OCI-LY1 (cell line): Measurements from ENCODE around the gene RNF44.

ENCODE experiments used
- H2AFZ ChIP-seq: fragments of 200-600 bp; sonication (generic), shearing (Covaris generic); 2 replicates; pipeline ENCODE4 v1.6.0; 2014; ENCODE audit warnings: antibody characterized with exemption, mild to moderate bottlenecking, low read length
- H3F3A ChIP-seq: fragments of 200-600 bp; sonication (generic), shearing (Covaris generic); 2 replicates; pipeline ENCODE4 v1.6.0; 2014; ENCODE audit warnings: mild to moderate bottlenecking, antibody characterized with exemption, low read length, moderate library complexity; ENCODE audit not compliant: insufficient read depth
- H3K27ac ChIP-seq: fragments of 200-600 bp; sonication (generic); 2 replicates; pipeline ENCODE4 v1.5.1; 2014; ENCODE audit warnings: low read length, mixed run types, mild to moderate bottlenecking, low read depth; ENCODE audit not compliant: poor library complexity, severe bottlenecking
- H3K27me3 ChIP-seq: fragments of 200-600 bp; sonication (generic); 2 replicates; pipeline ENCODE4 v1.6.0; 2014; ENCODE audit warnings: antibody characterized with exemption, mild to moderate bottlenecking, low read length, moderate library complexity; ENCODE audit not compliant: insufficient read depth
- H3K36me3 ChIP-seq: fragments of 200-600 bp; sonication (generic); 2 replicates; pipeline ENCODE4 v1.6.1; 2014; ENCODE audit warnings: mild to moderate bottlenecking, antibody characterized with exemption, low read length, moderate library complexity, mixed read lengths; ENCODE audit not compliant: insufficient read depth
- H3K4me1 ChIP-seq: fragments of 200-600 bp; sonication (generic); 2 replicates; pipeline ENCODE4 v1.5.1; 2014; ENCODE audit warnings: mild to moderate bottlenecking, low read length, moderate library complexity; ENCODE audit not compliant: insufficient read depth, severe bottlenecking
- H3K4me2 ChIP-seq: fragments of 200-600 bp; sonication (generic), shearing (Covaris generic); 2 replicates; pipeline ENCODE4 v1.6.1; 2014; ENCODE audit warnings: low read length
- H3K4me3 ChIP-seq: fragments of 200-600 bp; sonication (generic); 2 replicates; pipeline ENCODE4 v1.5.1; 2014; ENCODE audit warnings: low read length, low read depth, mild to moderate bottlenecking, mixed read lengths; ENCODE audit not compliant: poor library complexity, severe bottlenecking
- H3K79me2 ChIP-seq: fragments of 200-600 bp; shearing (Covaris generic); 2 replicates; pipeline ENCODE4 v1.6.1; 2016; ENCODE audit warnings: mixed run types, low read length, mixed read lengths; ENCODE audit not compliant: insufficient read depth
- H3K9ac ChIP-seq: fragments of 200-600 bp; sonication (generic), shearing (Covaris generic); 2 replicates; pipeline ENCODE4 v1.6.1; 2014; ENCODE audit warnings: mild to moderate bottlenecking, low read length, mixed read lengths
- H3K9me2 ChIP-seq: fragments of 200-600 bp; sonication (generic), shearing (Covaris generic); 2 replicates; pipeline ENCODE4 v1.6.1; 2014; ENCODE audit warnings: low read depth, mild to moderate bottlenecking, low read length, mixed read lengths
- H3K9me3 ChIP-seq: fragments of 200-600 bp; shearing (Covaris generic); 2 replicates; pipeline ENCODE4 v1.6.1; 2014; ENCODE audit warnings: low read length, mixed read lengths
- H4K20me1 ChIP-seq: fragments of 200-600 bp; sonication (generic), shearing (Covaris generic); 2 replicates; pipeline ENCODE4 v1.6.0; 2016; ENCODE audit warnings: mild to moderate bottlenecking, low read length; ENCODE audit not compliant: insufficient read depth
- EZH2 ChIP-seq: fragments of 200-600 bp; sonication (generic), shearing (Covaris generic); IDR thresholded peaks from 2 replicates; pipeline ENCODE4 v1.8.0; 2017; ENCODE audit warnings: borderline replicate concordance, mixed run types, mild to moderate bottlenecking, antibody characterized with exemption, low read length, moderate library complexity, mixed read lengths
- TF ChIP-seq, protein P1 (sequence below): fragments of 200-600 bp; sonication (generic), shearing (Covaris generic); IDR thresholded peaks from 2 replicates; pipeline ENCODE4 v1.5.1; 2017; ENCODE audit warnings: mild to moderate bottlenecking, antibody characterized with exemption, low read length, moderate library complexity, mixed read lengths

RNF44 gene

GRCh38 chr5:176536902-176537553 is at the start of gene RNF44:
RNF44 (minus strand) TSS chr5:176537402; CDS start chr5:176532472, 4,930 bp downstream.
- Histone ChIP-seq H3K9me2 (no peaks in the 10 kb centered on the region), H3K36me3 (peaks cover 23% of the 10 kb centered on the region; the same call in 1 of the 2 replicates), H3K4me1 (peaks cover 55% of the 10 kb centered on the region), H3K27me3 (no peaks in the 10 kb centered on the region), H4K20me1 (no peaks in the 10 kb centered on the region), H3K9ac (peak within 1 kb of the TSS; percentile 99), H2AFZ (no peak within 1 kb of the TSS), H3F3A (no peaks in the 10 kb centered on the region), H3K4me3 (peak within 1 kb of the TSS; percentile 94), H3K4me2 (peak within 1 kb of the TSS; percentile 95), H3K27ac (peak within 1 kb of the TSS; percentile 96), H3K9me3 (no peaks in the 10 kb centered on the region), H3K79me2 (peaks cover 34% of the 10 kb centered on the region)
- TF ChIP-seq, protein P1, sequence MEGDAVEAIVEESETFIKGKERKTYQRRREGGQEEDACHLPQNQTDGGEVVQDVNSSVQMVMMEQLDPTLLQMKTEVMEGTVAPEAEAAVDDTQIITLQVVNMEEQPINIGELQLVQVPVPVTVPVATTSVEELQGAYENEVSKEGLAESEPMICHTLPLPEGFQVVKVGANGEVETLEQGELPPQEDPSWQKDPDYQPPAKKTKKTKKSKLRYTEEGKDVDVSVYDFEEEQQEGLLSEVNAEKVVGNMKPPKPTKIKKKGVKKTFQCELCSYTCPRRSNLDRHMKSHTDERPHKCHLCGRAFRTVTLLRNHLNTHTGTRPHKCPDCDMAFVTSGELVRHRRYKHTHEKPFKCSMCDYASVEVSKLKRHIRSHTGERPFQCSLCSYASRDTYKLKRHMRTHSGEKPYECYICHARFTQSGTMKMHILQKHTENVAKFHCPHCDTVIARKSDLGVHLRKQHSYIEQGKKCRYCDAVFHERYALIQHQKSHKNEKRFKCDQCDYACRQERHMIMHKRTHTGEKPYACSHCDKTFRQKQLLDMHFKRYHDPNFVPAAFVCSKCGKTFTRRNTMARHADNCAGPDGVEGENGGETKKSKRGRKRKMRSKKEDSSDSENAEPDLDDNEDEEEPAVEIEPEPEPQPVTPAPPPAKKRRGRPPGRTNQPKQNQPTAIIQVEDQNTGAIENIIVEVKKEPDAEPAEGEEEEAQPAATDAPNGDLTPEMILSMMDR = no peak
- TF ChIP-seq EZH2 = no peak

GRCh38 chr5:176583076-176583475 is 45.9 kb upstream of the RNF44 start:
- Histone ChIP-seq H3K4me3 (no peak overlapping the region), H3K4me2 (no peak overlapping the region), H3K4me1 (no peaks in the 10 kb centered on the region), H3K27ac (no peak overlapping the region), H3K27me3 (peaks cover 12% of the 10 kb centered on the region; the same call in 1 of the 2 replicates), H2AFZ (no peak overlapping the region), H3K9me3 (peaks cover 10% of the 10 kb centered on the region), H4K20me1 (no peaks in the 10 kb centered on the region), H3K79me2 (no peaks in the 10 kb centered on the region), H3K9ac (no peak overlapping the region), H3F3A (no peaks in the 10 kb centered on the region), H3K36me3 (no peaks in the 10 kb centered on the region; the same call in 1 of the 2 replicates), H3K9me2 (no peaks in the 10 kb centered on the region)
- no peak for TF ChIP-seq EZH2
- TF ChIP-seq, protein P1 = no peak

- Histone ChIP-seq H2AFZ (no peak overlapping the region), H3K4me1 (no peaks in the 10 kb centered on the region), H3F3A (no peaks in the 10 kb centered on the region), H3K79me2 (no peaks in the 10 kb centered on the region), H3K4me2 (no peak overlapping the region), H4K20me1 (no peaks in the 10 kb centered on the region), H3K4me3 (no peak overlapping the region), H3K27ac (no peak overlapping the region), H3K9me2 (no peaks in the 10 kb centered on the region), H3K9ac (no peak overlapping the region), H3K27me3 (peaks cover 12% of the 10 kb centered on the region; the same call in 1 of the 2 replicates), H3K9me3 (peaks cover 10% of the 10 kb centered on the region), H3K36me3 (no peaks in the 10 kb centered on the region; the same call in 1 of the 2 replicates)
- TF ChIP-seq, protein P1 = no peak
- TF ChIP-seq EZH2 = no peak
Measured at GRCh38 chr5:176581361-176581760, 44.2 kb upstream of the RNF44 start.
